Tibial nerve (tissue), 3 donors: ENCODE measurements around the gene DCUN1D3.

Experiments
- POLR2A ChIP-seq, 2 donors: fragments of 450-650 bp; IDR thresholded peaks; one replicate each; pipeline ENCODE4 v1.6.1; 2017; ENCODE audit warnings: antibody characterized with exemption in 2 of 2, mild to moderate bottlenecking in 2 of 2, moderate library complexity in 2 of 2
- TF ChIP-seq, protein P1 (sequence below), 5 experiments: fragments of 200-600 bp in 3 of 5; fragments of 450-650 bp in 2 of 5; sonication (generic) in 3 of 5; IDR thresholded peaks; one replicate each; pipeline ENCODE4 v1.5.1; 2016 to 2019; ENCODE audit warnings: antibody characterized with exemption in 5 of 5, mild to moderate bottlenecking in 3 of 5, moderate library complexity in 2 of 5

DNA sequence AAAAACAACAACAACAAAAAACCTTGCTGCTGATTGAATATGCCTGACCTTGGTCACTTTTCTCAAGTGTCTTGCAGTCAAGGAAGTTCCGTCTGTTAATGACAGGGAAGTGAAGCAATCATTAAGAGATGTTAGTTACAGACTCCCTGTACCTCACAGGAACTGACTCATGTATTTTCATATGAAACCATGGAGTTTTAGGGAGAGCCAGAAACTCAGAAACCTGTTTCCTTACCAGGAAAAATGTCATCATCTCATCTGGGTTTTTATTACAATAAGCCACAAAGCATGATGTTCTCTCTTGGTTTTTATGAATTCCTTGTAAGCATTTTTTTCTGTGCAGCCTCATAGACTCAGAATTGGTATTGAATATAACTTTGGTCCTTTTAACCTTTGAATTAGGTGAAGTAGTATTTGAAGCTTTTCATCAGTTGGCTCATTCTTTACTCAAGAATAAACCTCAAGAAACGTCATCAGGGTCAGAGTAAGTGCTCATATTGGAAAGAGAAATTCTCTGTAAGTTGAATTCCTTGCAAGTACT lies 10.7 kb upstream of the DCUN1D3 start:
- TF ChIP-seq, protein P1, sequence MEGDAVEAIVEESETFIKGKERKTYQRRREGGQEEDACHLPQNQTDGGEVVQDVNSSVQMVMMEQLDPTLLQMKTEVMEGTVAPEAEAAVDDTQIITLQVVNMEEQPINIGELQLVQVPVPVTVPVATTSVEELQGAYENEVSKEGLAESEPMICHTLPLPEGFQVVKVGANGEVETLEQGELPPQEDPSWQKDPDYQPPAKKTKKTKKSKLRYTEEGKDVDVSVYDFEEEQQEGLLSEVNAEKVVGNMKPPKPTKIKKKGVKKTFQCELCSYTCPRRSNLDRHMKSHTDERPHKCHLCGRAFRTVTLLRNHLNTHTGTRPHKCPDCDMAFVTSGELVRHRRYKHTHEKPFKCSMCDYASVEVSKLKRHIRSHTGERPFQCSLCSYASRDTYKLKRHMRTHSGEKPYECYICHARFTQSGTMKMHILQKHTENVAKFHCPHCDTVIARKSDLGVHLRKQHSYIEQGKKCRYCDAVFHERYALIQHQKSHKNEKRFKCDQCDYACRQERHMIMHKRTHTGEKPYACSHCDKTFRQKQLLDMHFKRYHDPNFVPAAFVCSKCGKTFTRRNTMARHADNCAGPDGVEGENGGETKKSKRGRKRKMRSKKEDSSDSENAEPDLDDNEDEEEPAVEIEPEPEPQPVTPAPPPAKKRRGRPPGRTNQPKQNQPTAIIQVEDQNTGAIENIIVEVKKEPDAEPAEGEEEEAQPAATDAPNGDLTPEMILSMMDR (IDR thresholded peaks at IDR 0.05) = no peak
- TF ChIP-seq POLR2A (IDR thresholded peaks at IDR 0.05) = no peak
